Activated gamma-delta T cell treated with Interleukin-2 at 50 U/mL for 16 hours (primary cell): ENCODE measurements around the gene CCNQ.

Experiments used
- DNase-seq: peaks from one replicate; pipeline ENCODE4 v3.0.0-alpha.2; 2020

The CCNQ gene

DNA sequence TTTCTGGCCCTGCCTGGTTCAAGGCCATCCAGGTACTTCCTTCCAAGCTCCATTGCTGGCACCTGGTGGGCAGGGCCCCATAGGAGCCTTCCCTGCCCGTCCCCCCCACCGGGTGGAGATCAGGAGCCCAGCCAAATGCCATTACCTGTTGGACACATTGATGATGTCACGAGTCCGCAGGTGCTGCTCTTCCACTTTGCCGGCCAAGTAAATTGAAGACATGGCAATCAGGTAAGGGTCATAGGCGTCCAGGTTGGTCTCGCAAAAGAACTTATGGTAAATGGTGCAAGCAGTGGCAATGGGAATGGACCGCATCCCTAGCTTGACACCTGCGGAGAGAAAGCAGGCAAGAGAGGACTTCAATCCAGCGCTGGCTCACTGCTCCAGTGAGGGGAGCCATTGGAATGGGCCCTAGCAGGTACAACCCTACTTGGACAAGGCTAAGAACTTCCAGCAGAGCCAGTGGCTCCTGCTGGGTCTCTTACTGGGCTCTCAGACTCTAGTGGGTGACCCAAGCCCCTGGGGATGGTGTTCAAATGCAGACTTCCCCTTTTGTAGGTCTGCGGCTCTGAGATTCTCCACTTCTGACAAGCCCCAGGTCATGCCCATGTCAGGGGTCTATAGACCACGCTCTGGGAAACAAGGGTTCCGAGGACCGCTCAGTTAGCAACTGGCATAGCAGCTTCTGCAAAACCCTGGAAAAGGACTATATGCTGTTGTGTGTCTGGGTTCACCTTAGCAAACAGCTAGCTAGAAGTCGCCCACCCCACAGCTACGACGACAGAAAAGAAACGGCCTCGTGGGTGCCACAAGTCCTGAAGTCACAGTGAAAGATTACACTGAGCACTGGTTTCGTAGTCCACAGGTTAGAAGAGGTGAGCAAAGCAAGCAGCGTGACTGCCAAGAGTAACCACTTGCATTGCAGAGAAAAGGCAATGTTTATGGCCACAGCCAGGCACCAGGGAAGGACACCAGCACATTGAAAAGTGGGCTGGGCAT, 2.8 kb downstream of the CCNQ start:
- no peak for DNase-seq

GRCh38 chrX:153595387-153595786, 3.6 kb downstream of the CCNQ start:
- DNase-seq: no peak

DNA sequence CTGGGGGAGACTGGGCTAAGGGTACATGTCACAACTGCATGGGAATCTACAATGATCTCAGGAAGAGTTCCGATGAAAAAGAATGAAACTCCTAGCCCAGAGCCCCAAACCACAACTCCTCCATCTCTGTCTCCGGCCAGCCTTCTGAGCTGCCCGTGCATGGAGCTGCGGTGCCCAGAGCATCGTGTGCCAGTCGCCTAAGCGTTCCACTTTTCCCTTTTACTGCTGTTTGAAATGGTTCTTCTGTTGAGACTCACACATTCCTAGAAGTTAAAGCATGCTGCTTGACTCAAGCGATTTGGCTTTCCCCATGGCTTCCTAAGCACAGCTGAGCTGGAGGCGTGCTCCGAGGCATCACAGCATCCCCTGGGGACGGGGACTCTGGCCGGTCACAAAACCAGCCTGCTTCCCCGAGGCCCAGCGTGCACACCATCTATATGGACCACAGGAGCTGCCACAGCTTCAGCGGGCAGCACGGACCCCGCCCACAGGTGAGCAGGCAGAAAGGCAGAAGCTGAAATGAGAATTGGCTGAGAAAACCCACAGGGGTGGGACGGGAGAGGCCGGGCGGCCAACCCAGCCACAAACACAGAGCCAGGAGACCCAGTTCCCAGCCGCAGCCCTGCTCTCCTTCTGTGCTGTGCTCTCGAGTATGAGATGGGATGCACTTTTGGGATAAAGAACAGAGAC, 5.0 kb downstream of the CCNQ start:
- no peak for DNase-seq

DNA sequence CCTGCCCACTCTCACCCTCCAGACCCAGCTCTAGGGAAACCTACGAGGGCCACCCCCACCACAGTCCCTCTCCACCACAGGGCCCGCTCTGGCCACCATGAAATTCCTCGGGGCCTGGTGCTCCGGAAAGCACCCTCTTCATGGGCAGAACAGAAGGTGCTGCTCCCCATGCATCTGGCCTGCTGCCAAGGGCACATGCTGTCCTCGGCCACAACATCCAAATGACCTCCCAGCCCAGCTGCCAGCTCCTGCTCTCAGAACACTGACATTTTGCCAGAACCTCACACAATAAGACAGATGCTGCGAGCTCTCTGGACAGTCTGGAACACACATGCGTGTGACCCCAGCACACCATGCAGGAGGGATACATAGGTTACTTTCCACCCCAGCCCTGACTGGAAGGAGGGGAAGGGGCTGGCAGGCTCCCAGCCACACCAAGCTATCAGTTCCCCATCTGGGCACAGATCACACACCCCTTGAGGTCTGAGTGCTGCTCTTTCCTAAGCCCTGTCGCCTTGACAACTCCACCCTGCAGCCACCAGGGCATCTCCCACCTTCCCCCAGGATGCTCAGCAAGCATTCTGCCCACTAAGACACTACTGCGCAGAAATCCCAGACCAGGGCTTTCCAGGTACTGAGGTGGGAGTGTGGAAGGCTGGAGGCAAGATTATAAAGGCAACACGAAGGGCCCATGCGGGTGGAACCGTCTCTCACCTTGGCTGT, 5.8 kb downstream of the CCNQ start:
- DNase-seq: no peak

DNA sequence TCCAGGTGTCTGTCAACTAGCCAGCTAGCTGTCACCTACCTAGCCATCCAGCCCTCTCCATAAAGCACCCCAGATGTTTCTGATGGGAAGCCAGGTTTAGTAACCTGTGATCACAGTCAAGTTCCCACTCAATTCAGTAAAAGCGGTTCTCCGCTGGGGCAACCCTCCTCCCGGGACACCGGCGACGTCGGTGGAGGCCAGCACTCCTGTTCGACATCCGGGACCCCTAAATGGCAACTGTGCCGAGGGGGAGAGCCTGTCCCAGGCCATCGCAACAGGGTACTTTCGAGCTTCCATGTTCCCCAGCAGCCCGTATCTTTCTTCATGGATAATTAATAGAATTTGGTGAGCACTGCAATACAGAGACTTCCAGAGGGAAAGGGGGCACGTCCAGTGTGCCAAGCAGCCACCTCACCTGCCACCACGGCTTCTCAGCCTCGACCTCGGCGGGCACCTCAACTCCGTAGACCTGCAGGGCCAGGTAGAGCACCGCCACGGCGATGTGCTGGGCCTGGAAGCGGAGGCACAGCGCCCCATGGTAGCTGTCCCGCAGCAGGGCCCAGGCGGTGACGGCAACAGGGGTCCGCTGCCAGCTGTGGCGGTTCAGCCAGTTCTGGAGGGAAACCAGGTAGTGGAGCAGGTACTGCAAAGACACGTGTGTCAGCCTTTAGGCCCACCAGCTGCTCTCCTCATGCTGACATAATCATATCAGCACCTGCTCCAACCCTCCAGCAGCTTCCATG, 6.7 kb downstream of the CCNQ start:
- DNase-seq: no peak

DNA sequence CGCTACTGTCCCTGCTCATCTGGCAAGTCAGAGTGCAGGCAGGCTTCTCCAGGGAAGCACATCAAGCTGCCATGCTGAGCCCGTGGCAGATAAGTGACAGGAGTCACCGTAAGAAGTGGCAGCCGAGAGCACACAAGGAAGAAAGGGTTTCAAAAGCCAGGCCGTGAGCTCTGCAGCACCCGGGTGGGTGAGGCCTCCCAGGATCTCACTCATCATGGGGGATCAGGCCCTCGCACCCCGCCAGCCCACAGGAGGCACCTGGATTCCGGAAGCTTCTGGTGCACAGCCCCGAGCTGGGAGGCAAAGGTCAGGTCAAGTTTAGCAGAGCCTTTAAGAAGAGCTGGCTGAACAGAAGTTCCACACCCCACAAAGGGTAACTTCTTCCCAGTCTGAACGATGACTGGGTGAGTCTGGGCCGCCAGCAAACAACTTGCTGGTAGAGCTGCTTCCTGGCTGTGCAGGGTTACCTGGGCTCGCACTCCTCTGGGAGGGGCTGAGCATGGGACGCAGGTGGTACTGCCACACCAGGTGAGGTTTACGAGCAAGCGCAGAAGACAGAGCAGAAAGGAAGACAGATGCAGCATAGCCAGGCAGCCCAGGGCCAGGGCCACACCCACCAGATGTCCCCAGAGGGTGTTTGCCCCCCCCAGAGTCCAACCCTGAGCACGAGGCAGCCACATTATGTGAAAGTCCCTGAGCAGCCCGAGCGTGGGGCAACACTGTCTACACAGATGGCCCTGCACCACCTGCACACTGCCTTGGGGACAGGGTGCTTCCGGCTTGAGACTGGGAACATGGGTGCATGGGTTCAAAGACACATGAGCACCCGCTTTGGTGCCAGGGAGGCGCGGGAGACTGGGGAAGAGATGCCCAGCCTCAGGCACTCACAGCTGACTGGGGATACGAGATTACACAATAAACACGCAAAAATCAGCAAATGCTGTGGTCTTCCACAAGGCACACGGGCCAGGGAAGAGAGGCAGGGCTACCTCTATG, 7.7 kb downstream of the CCNQ start:
- DNase-seq: no peak

GRCh38 chrX:153588782-153589446, 10.0 kb downstream of the CCNQ start:
- DNase-seq: no peak

DNA sequence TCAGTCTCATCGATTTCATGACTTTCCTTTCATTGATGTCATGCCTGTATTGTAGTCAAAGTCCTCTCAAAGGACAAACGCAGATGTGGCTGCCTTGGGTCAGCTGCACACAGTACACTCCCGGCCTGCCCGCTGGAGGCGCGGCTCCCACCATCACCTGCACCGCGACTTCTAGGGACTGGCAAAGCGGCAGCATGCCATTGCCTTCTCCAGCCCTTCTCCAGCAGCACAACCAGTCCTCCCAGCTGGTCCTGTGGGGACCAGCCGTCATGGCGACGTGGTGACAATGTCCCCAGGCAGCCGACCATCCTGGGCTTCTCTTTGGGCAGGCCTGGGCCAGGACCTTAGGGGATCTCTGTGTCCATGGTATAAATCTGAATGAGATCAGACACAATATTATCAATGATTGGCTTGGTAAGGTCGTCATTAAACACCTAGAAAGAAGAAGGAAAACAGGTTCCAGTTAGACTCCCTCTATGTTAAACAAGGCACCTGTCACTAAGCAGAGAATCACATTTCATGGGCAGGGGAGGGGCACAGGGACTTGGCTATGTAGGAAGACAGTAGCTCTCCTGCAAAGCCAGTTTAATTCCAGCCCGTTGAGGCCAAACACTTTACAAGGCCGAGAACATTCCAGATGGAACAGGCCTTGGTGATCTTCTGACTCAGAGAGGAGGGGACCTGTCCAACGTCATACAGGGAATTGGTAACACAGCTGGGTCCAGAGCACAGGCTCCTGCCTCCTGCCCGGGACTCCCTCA, 10.7 kb downstream of the CCNQ start:
- DNase-seq: no peak

GRCh38 chrX:153587342-153587741, 11.6 kb downstream of the CCNQ start:
- no peak for DNase-seq

- DNase-seq: no peak
Observed at GRCh38 chrX:153585827-153586226, 13.1 kb downstream of the CCNQ start.

- DNase-seq: no peak
Observed at GRCh38 chrX:153583433-153583832, 15.5 kb downstream of the CCNQ start.

DNA sequence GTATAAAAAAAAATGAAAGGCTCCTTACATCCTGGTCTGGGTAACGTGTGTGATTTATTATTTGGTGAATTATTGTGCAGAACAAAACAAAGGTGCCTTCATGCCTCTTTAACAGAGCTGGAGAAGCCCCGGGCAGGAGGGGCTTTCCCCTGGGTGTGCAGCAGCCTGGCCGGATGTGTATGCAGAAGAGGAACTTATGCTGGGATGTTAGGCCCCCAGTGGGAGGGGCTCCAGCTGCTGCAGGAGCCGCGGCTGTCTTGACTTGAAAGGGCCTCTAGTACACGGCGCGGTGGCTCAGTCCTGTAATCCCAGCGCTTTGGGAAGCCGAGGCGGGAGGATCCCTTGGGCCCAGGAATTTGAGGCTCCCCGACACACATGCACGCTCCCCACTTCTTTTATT, 16.0 kb downstream of the CCNQ start:
- peak; percentile 49 for DNase-seq

DNA sequence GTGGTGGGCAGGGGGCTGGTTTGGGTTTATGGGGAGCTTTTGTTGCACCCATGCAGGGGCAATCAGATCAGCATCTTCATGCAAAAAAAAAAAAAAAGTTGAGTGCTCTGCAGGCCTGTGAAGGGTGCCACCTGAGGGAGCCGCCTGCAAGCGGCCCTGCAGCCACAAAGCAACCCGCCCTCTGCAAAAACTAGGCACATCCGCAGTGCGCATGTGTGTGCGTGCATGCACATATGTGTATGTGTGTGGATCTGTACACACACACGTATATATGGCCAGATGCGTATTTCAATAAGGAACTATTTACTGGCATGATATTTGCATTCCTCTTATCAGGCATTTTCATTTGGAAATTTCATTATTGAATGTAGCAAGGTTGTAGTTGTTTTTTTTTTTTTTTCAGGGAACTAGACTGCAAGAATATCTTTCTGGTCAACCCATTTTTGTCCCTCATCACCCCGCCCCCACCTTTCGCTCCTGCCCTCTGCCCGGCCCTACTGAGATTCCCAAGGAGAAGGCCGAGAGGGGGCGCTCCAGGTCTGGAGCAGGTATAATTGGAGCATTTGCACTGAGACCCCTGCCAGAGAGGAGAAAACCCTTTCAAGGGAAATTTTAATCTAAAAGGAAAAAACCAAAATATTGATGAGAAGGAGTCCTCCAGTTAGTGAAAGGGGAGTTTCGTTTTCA, 18.1 kb downstream of the CCNQ start:
- DNase-seq: no peak

DNA sequence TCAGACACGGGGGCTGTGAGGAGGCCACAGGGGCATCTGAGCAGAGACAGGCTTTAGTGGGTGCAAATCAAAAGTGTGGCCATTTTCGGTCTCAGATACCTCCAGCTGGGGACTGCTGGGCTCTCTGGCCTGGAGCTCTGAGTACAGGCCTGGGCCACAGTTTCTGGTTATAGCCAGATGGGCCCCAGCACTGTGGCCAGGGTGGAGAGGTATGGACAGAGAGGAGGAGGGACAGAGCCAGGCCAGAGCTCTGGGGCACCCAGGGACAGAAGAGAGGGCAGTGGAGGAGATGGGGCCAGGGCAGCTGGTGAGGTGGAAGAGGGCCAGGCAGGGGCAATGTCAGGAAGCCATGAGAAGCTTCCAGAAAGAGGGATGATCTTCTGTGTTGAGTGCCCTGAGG, 20.1 kb downstream of the CCNQ start:
- DNase-seq: no peak

DNA sequence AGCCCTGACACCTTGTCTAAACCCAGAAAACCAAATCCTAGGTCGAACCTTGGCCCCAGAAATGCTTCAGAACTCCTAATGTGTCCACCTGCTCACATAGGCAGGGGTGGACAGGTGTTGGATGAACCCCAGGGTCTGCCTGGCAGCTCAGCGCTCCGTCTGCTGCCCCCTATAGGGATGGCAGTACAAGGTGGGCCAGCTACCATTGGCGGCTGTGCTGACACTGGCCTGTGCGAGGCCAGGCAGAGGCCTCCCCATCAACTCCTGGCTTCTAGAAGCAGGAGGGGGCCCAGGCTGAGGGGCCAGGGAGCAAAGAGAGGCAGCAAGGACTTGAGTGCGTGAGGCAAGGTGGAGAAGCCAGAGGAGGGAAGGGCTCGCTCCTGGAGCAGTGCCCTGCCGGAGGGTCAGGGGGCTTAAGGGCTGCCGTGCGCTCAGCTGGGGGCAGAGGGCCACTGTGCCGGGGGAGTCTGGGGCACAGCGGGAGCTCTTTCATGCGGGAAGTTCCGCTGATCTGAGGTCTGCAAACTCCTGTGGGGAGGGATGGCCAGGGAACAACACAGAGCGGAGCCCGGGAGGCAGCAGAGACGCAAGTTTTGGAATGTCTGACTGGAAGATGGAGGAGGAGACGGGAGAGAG, 20.6 kb downstream of the CCNQ start:
- DNase-seq: no peak

DNA sequence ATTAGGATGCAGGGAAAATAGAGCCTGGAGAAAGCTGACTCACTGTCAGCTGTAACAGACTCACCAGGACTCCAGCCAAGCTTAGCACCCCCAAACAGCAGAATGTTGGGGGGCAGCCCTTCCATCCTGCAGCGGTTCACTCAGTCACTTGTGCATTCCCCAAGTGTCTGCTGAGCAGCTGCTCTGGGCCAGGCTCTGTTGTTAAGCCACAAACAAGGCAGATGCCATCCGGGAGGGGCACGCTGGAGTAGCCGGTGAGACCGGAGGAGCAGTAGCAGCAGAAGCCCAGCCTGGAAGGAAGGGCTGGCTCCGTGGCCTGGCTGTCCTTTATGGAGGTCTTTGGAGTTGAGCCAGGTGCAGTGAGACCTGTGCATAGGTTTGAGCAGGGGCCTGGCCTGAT, 22.0 kb downstream of the CCNQ start:
- no peak for DNase-seq

DNA sequence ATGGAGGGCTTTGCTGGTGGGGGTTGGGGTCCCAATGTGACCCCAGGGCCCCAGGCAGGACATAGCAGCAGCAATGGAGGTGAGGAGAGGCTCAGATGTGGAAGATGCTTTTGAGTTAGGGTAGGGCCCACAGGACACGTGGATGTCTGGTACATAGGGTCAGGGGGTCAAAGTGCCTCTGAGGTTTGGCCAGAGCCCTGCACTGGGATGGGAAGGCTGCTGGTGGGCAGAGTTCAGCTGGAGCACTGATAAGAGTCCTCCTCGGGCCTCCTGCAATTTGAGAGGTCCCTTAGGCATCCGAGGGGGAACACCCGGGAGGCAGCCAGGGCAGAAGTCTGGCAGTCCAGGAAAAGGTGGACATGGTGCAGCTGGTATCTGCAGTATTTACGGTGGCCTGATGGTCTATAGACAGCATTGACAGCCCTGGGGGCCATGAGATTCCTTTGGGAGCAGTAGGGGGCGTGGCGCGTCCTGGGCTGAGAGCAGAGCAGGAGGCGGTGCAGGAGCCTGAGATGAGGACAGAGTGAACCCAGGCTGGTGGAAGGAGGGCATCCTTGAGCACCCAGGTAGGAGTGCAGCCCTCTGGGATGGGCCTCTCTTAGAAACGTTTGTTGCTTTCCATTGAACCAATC, 22.6 kb downstream of the CCNQ start:
- no peak for DNase-seq

GRCh38 chrX:153573984-153574383, 25.0 kb downstream of the CCNQ start:
- no peak for DNase-seq
